ENCODE measurements around the gene ZBTB40.

ZBTB40 gene

GRCh38 chr1:22537441-22538139 lies 85.9 kb downstream of the ZBTB40 start:
- no peak overlapping the region for H3K27ac ChIP-seq
- TF ChIP-seq, protein P1, sequence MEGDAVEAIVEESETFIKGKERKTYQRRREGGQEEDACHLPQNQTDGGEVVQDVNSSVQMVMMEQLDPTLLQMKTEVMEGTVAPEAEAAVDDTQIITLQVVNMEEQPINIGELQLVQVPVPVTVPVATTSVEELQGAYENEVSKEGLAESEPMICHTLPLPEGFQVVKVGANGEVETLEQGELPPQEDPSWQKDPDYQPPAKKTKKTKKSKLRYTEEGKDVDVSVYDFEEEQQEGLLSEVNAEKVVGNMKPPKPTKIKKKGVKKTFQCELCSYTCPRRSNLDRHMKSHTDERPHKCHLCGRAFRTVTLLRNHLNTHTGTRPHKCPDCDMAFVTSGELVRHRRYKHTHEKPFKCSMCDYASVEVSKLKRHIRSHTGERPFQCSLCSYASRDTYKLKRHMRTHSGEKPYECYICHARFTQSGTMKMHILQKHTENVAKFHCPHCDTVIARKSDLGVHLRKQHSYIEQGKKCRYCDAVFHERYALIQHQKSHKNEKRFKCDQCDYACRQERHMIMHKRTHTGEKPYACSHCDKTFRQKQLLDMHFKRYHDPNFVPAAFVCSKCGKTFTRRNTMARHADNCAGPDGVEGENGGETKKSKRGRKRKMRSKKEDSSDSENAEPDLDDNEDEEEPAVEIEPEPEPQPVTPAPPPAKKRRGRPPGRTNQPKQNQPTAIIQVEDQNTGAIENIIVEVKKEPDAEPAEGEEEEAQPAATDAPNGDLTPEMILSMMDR (conservative IDR thresholded peaks at IDR 0.05): no peak

GRCh38 chr1:22539510-22540118 lies 88.0 kb downstream of the ZBTB40 start:
- H3K27ac ChIP-seq: no peak overlapping the region
- TF ChIP-seq, protein P1 (conservative IDR thresholded peaks at IDR 0.05): no peak

GRCh38 chr1:22540337-22540736 lies 88.7 kb downstream of the ZBTB40 start:
- no peak overlapping the region for H3K27ac ChIP-seq
- TF ChIP-seq, protein P1 (conservative IDR thresholded peaks at IDR 0.05): no peak

GRCh38 chr1:22542886-22543285 lies 91.2 kb downstream of the ZBTB40 start:
- H3K27ac ChIP-seq: no peak overlapping the region
- TF ChIP-seq, protein P1 (conservative IDR thresholded peaks at IDR 0.05): no peak

GRCh38 chr1:22543679-22544078 lies 92.0 kb downstream of the ZBTB40 start:
- no peak overlapping the region for H3K27ac ChIP-seq
- TF ChIP-seq, protein P1 (conservative IDR thresholded peaks at IDR 0.05): no peak

- TF ChIP-seq, protein P1 (conservative IDR thresholded peaks at IDR 0.05): no peak
- H3K27ac ChIP-seq: no peak overlapping the region
Measured at GRCh38 chr1:22544606-22545005, 93.0 kb downstream of the ZBTB40 start.

- TF ChIP-seq, protein P1 (conservative IDR thresholded peaks at IDR 0.05): no peak
- no peak overlapping the region for H3K27ac ChIP-seq
Measured at GRCh38 chr1:22545141-22545540, 93.5 kb downstream of the ZBTB40 start.
